ENCODE data around the gene TDRD9. TPM values are rescaled to one million over a fixed set of nuclear protein-coding genes. Genes with fewer than 3 reads are reported as not detected.

TDRD9 gene
- total RNA-seq, 1 experiment from 2014 or later: 0.07 TPM

DNA sequence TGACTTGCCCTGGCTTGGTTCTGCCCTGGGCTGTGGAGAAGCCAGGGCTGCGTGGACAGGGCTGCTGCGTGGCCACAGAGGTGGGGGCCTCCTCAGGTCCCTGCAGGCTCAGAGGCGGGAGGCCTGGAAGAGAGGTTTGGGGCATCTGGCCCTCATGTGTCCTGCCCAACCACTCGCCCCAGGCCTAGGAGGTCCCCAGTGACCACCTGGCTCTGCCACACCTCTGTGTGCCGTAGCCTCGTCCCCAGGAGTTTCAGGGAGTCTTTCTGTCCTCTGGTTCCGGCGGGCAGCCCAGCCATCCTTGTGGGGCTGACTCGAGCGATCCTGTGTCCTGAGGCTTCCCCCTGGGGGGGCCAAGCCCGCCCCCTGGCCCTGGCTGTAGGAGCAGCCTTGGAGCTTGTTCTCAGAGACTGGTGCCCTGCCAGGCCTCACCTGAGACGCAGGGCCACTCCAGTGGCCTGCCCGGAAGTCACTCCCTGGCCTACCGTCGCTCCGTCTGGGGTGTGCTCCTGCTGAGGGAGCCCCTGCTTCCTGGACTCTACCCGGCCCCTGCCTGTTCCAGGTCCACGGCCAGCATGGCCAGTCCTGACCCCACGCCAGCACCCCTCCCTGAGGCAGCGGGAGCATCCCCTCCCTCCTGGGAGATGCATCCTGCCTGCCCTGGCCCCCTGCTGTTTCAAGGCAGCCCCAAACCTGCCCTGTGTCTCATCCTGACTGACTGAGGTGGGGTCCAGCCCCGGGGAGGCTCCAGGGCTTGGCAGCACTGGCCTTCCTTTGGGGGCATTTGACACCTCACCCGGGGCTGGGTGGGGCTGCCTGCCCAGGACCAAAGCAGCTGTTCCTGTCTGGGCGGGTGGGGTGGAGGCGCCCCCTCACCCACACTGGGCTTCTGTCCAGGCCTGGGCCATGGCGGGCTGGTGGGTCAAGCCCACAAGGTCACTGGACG, 171.1 kb downstream of the TDRD9 start:
- Histone ChIP-seq H3K4me3 (ENCODE audit: low read length) (no peak overlapping the region), H3K36me3 (ENCODE audit: low read depth, low read length) (no peaks in the 10 kb centered on the region), H2AFZ (ENCODE audit: low read length) (no peak overlapping the region), H3F3A (ENCODE audit: low read length, unreplicated experiment) (no peaks in the 10 kb centered on the region), H3K27ac (ENCODE audit: low read length) (no peak overlapping the region), H3K9me2 (replicated peaks; ENCODE audit: low read length) (no peaks in the 10 kb centered on the region), H3K4me2 (ENCODE audit: low read length) (no peak overlapping the region), H4K20me1 (ENCODE audit: low read length) (no peaks in the 10 kb centered on the region), H3K79me2 (ENCODE audit: low read length) (no peaks in the 10 kb centered on the region), H3K9me3 (ENCODE audit: low read length) (no peaks in the 10 kb centered on the region), H3K27me3 (ENCODE audit: low read length) (no peaks in the 10 kb centered on the region), H3K9ac (ENCODE audit: low read length) (no peak overlapping the region), H3K4me1 (ENCODE audit: insufficient read depth, low read length) (peaks cover 10% of the 10 kb centered on the region)
- no peak for DNase-seq
- POLR2A ChIA-PET (ENCODE audit: unreplicated experiment): no interaction called here
- BruUV-seq (replicated peaks): no TSS peak
- intact Hi-C loops (cut with micrococcal nuclease): no loop called here
- no peak for TF ChIP-seq EZH2 (IDR thresholded peaks at IDR 0.05; ENCODE audit: low read length, unreplicated experiment)
- no peak for TF ChIP-seq CTCF (conservative IDR thresholded peaks at IDR 0.05; ENCODE audit: low read depth, low read length)
- TF ChIP-seq EZH2phosphoT487 (IDR thresholded peaks at IDR 0.05; ENCODE audit: borderline replicate concordance, low read length): no peak
- CTCF ChIA-PET: no interaction called here
- no peak for ATAC-seq

DNA sequence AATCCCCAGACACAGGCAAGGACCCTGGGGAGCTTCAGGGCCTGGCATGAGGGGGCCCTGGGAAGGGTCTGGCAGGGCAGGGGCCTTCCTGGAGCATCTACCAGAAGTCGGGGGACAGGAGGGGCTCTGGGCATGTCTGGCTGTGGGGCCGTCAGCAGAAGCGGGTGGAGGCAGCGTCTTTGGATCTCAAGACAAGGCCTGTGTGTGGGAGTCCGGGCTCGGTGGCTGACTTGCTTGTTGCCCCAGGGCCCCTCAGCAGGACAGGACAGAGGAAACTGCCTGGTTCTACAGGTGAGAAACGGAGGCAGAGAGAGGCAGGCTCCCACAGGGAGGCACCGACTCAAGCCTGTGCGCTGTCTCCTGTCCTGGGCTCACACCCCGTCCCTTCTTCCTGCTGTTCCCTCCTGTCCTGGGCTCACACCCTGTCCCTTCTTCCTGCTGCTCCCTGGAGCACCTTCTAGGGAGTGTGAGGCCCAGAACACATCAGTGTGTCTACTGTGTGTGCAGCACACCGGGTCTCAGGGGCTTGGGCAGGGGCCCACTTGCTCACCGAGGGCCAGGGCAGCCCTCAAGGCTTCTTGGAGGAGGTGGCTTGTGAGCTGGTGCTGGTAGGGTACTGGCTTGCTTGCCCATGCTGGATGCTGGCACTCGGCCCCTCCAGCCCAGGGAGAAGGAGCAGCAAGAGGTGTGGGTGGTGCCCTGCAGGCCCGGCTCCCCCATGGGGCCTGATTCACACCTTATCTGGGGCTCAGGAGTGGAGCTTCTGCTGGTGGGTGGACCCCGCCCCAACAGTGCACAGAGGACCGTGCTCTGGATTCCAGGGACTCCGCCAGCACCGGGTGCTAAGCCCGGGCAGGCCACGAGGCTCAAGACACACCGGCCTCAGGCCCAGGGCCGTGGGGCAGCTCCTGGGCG, 172.2 kb downstream of the TDRD9 start:
- no peak overlapping the region for H2AFZ ChIP-seq (ENCODE audit: low read length)
- ATAC-seq: 0 out of 2 replicates have a peak, but pooled peaks have one; percentile 8
- POLR2A ChIA-PET (ENCODE audit: unreplicated experiment): no interaction called here
- no peak overlapping the region for H3K9ac ChIP-seq (ENCODE audit: low read length)
- no peaks in the 10 kb centered on the region for H3K36me3 ChIP-seq (ENCODE audit: low read depth, low read length)
- H3K27me3 ChIP-seq (ENCODE audit: low read length): no peaks in the 10 kb centered on the region
- H3K9me3 ChIP-seq (ENCODE audit: low read length): no peaks in the 10 kb centered on the region
- H3K27ac ChIP-seq (ENCODE audit: low read length): no peak overlapping the region
- no peaks in the 10 kb centered on the region for H3F3A ChIP-seq (ENCODE audit: low read length, unreplicated experiment)
- no peak overlapping the region for H3K4me2 ChIP-seq (ENCODE audit: low read length)
- H3K9me2 ChIP-seq (replicated peaks; ENCODE audit: low read length): no peaks in the 10 kb centered on the region
- intact Hi-C loops (cut with micrococcal nuclease): no loop called here
- no TSS peak for BruUV-seq (replicated peaks)
- TF ChIP-seq EZH2 (IDR thresholded peaks at IDR 0.05; ENCODE audit: low read length, unreplicated experiment): no peak
- no peak for TF ChIP-seq CTCF (conservative IDR thresholded peaks at IDR 0.05; ENCODE audit: low read depth, low read length)
- no peak for TF ChIP-seq EZH2phosphoT487 (IDR thresholded peaks at IDR 0.05; ENCODE audit: borderline replicate concordance, low read length)
- DNase-seq: no peak
- H4K20me1 ChIP-seq (ENCODE audit: low read length): no peaks in the 10 kb centered on the region
- peaks cover 10% of the 10 kb centered on the region for H3K4me1 ChIP-seq (ENCODE audit: insufficient read depth, low read length)
- CTCF ChIA-PET: no interaction called here
- no peak overlapping the region for H3K4me3 ChIP-seq (ENCODE audit: low read length)
- no peaks in the 10 kb centered on the region for H3K79me2 ChIP-seq (ENCODE audit: low read length)
